ENCODE measurements around the gene ATP1A4.

Gene ATP1A4

DNA sequence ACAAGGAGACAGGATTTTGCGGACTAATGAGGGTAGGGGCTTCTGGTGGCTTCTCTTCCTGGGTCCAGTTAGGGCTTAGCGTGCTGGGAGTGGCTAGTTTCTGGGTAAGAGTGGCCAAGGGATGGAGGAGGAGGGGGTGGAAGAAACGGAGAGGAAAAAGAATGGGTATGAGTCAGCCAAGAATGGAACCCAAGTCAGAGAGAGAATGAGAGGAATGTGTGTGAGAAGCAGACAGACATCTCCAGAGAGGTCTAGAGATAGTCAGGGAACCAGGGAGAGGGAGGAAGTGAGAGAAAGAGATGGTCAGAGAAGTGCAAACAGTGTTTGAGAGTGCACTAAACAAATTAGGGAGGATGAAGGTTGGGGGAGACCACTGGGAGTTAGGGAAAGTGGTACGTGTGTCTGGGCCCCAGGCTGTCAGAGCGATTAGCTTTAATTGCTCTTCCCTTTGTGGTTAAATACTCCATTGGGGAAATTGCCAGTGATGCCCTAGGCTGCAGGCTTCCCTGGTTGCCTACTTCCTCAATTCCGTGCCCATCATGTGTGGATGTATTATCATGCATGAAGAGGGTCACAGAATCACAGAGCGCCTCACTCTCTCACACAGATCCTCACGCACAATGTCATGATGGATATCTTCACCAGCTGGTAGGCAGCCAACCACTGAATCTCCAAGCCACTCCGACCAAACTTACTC lies 55.2 kb downstream of the ATP1A4 start:
- no peak for DNase-seq (ENCODE audit: low read depth)

DNA sequence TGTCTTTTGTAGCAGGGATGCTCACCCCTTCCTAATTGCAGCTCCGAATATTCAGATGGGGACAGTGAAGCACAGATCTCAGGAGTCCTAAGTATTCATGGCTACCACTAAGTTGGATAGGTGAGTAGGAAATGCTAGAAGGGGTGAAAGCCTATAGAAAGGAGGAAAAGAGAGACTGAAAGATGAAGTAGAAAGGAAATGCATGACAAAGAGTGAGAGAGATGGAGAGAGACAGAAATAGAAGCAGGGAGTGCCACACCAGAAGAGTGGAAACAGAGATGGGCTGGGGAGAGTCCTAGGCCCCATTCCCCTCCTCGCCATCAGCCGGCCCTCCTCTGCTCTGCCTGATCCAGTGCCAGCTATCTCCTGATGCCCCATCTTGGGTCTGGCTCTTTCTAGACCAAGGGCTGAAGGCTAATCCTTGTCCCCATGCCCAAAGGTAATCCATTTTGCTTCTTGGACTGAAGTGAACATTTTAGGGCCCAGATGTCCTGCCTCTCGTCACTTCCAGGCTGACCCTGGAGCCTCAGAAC lies 55.8 kb downstream of the ATP1A4 start:
- DNase-seq (ENCODE audit: low read depth): no peak

DNA sequence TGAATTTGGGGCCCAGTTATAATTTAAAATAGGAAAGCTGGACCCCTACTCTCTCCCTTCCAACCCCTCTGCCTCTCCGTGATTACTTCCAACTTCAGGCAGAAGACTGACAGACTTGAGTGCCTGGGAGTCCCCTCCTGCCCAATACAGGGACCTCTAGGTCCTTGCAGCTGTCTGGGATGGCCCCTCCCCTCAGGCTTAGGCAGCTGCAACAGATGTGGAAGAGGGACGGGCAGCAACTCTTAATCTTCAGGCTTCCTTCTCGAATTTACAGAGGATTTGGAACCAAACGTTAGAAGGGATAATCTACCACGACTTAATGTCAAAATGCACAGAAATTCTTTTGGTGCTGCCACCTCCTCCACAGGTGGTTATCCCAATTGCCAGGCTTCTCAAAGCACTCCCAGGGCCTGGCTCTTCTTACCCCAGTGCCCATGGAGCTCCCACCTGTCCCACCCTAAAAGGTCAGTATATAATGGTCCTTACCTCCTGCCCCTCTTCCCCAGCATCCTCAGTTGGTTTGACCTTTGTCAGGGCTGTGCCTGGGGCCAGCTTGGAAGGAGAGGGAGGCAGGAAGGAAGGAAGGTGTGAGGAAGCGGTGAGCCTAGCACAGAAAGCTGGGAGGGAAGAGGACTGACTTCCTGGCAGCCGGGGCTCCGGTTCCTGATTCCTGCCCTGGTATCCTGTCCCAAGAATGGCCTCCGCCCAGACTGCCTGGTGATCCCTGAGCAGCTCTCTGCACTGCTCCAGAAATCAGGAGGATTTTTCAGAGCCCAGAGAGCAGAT lies 56.6 kb downstream of the ATP1A4 start:
- DNase-seq (ENCODE audit: low read depth): no peak

DNA sequence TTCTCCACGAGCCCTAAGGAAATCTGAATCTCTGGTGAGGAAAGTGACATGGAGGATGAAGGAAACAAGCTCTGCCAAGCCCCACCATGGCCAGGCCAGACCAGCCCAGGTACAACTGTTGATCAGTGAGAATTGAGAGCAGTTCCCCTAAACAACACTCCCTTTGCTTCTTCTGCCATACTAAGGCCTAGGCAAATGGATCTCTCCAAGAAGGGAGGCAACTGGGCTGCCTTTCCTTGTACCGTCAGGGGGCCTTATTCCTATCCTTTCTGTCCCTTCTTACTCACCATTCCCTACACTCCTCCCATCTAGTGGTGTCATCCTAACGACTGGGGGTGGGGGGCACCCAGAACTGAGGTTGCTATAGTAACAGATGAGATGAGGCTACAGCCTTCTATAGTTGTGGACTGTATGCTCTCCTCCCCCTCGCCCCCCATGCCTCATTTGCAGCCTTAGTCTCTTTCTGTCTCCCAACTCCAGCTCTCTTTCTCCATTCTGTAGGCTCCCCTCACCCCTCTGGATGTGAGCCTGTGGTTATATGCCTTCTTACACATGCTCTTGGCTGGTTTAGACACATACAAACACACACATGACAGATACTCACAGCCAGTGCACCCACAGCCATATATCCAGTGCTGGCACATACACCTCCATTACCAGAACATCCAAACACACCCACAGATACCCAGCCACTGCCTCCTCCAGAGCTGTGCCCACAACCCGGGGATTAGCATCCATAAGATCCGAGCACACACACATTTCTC lies 57.3 kb downstream of the ATP1A4 start:
- DNase-seq (ENCODE audit: low read depth): no peak

DNA sequence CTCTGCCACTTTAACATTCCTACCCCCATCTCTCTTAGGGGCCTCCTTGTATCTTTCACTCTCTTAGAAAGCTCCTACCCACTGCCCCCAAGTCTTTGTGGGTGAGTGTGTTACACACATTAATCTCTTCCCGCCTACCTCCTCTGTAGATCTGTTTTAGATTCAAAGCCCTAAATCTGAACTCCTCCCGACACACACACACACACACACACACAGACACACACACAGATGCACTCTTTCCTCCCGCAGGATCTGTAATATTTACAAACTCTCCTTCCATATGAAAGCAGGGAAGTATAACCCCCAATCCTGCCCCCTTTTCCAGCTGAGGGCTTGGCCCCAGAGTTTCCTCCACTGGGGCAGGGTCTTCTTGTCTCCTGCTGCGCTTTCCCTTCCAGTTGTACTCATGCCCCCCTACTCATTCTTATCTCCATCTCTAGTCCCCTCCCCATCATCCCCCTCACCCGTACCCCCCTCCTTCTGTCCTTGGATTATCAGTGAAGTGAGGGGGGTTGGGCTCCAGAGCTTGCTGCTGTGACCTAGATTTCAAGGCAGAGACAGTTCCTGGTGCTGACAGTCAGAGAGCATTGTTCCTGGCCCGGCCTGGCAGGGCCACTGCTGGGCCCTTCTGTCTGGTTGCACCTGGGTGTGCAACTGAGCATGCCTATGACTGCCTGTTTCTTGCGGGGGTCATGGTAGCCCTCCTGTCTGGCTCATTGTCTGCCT lies 58.1 kb downstream of the ATP1A4 start:
- no peak for DNase-seq (ENCODE audit: low read depth)

DNA sequence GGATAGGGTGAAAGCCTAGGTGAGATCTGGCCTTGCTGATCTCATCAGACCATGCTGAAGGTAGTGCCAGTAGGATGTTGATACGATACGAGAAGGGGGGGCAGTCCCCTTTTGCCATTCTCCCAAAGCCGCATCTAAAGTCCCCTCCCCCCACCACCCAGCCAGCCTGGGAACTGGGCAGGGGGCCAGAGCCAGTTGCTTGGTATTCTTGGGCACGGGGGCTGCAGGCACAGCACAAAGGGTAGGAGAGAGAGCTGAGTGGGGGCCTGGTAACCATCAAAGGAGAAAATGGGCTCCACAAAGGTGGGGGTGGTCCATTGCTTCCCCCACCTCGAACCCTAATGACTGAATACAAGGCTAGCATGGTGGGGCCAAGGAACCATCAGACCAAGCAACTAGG lies 59.2 kb downstream of the ATP1A4 start:
- no peak for DNase-seq (ENCODE audit: low read depth)

DNA sequence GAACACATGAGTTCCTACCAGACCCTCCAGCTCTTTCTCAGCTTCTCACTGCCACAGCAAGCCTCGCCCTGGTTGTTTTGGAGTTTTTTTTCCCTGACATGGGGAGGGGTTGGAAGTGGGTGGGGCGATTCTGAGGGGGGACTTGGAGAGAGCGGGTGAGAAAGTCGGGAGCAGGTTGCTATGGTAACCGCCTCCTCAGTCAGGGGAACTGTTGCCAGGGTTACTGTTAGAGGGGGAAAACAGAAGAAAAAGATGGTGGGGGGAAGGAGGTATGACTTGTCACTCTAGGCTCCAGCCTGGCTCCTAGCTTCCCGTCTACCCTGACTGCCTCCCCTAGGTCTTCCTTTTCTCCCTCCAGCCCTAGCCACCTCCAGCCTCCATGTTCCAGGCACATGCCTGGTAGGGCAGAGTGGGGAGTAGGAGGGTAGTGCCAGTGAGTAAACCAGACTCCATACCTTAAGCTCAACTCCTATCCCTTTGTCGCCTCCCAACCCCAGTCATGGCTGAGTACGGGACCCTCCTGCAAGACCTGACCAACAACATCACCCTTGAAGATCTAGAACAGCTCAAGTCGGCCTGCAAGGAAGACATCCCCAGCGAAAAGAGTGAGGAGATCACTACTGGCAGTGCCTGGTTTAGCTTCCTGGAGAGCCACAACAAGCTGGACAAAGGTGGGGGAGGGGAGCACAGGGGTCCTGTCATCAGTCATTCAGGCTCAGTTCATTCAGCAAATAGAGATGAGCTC lies 59.8 kb downstream of the ATP1A4 start:
- DNase-seq (ENCODE audit: low read depth): no peak

DNA sequence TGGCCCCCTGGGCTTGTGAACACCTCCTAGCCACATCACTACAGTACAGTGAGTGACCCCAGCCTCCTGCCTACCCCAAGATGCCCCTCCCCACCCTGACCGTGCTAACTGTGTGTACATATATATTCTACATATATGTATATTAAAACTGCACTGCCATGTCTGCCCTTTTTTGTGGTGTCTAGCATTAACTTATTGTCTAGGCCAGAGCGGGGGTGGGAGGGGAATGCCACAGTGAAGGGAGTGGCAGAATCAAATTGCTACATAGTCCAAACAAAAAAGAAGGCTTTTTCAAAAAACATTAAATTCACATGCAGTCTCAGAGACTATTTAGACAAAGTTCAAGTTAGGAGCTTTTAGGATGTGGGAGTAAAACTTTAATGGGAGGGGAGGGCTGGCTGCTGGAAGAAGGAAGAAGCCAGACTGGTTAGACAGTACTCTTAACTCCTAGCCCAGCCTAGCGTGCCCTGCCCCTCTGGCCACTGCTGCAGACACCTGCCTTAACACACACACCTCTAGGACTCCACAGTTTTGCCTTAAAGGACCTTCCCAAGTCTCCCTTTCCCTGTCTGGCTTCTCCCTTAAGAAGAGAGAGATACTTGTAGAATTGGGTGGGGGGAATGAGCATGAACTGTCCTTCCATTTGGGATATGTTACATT lies 63.2 kb downstream of the ATP1A4 start:
- no peak for DNase-seq (ENCODE audit: low read depth)

DNA sequence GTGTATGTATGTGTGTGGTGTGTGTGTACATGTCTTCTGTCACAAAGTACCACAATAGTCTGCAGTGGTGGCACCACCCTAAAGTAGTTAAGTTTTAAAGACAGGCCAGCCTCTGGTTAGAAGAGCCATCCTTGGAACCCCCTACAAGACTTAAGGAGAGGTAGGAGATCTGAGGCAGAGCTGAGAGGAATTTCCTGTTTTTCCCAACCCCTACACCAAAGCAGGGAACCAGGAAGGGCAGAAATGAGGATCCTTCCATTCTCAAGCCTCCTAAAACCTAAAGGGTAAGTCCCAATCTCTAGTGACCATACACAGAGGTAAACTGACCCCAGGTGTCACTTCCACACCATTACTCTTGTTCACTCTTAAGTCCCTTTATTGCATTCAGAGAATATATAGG lies 64.9 kb downstream of the ATP1A4 start:
- no peak for DNase-seq (ENCODE audit: low read depth)

DNA sequence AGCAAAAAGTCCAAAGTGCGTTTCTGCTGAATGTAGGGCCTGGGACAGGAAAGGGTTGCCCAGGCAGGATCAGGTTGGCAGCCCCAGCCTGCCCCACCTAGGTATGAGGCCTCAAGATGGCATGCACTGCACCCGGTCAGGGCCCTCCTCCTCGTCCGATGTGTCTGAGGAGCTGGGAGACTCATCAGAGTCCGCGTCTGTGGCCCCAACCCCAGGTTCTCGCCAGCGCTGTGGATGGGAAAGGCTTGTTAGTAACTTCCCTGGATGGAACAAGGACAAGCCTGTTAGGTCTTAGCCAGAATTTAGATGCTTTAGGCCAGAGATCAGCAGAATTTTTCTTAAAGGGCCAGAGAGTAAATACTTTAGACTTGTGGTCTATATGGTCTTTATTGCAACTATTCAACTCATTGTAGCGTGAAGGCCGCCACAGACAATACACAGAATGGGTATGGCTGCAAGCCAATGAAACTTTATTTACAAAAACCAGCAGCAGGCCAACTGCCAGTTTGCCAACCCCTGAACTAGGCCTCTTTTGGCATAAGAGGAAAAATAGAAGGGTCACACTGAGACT lies 66.2 kb downstream of the ATP1A4 start:
- no peak for DNase-seq (ENCODE audit: low read depth)

DNA sequence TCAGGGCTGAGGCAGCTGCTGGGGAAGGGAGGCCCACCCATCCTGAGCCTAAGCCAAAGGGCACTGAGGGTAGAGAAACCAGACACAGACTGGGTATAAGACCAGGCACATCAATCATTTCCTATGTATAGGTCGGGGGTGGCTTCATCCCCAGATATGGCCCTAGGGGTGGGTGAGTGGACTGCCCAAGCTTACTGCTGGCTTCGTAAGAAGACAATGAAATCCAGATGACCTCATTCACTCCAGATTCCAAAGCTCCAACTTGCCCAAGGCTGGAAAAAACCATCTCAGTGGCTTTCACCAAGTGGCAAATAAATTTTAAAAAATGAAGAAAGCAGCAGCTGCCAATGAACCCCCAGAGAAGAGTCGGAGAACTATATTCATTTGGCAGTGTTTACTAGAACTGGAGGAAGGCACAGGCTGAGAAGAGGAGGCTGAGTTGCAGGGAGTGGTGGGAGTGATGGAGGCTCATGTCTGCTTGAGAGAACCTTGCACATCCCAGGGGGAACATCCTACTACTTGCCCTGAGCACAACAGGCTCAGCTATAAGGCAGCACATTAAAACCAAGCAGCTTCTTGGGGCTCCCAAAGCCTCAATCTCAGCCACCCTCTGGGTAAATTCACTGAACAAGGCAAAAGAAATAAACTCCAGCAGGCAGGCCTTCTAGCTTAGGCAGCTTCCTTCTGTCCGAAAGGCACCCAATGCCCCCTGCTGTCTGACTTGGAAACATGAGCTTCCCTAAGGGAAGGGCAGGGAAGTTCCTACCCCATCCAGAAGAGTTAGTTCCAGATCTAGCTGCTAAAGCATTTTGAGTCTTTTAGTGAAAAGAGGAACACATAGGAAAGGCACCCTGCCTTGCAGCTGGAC lies 67.9 kb downstream of the ATP1A4 start:
- no peak for DNase-seq (ENCODE audit: low read depth)

DNA sequence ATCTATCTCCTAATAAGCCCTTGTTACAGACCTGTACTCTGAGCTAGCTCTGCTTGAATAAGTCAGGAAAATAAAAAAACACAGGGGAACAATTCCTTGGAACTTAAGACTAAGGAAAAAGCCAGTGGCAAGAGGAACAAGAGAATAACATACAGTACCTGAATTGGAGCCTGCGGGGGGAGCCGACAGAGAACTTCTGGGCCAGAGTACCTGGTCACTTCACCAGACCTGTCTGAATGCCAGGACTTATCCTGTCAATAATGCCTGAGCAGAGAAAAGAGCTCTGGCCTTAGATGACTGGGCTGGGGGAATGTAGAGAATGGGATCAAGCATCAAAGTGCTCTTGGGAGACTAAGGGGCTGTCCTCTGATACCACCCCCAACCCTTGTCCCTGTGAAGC lies 68.9 kb downstream of the ATP1A4 start:
- DNase-seq (ENCODE audit: low read depth): no peak

DNA sequence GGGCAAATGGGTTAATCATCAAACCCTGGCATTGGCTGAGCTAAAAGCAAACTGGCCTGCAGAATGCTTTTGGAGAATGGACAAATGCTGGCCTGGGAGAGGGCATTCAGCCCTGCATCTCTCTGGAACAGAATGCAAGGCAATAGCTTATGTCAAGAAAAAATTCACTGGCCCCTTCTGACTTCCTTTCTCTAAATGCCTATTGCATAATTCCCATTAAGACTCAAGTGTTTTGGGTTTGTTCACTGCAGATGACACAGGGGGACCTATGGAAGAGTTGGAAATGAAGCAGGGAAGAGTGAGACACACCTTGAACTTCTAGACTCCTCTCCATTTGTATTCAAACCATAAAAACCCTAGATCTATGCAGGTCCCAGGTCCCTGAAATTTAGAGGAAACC lies 69.7 kb downstream of the ATP1A4 start:
- no peak for DNase-seq (ENCODE audit: low read depth)

DNA sequence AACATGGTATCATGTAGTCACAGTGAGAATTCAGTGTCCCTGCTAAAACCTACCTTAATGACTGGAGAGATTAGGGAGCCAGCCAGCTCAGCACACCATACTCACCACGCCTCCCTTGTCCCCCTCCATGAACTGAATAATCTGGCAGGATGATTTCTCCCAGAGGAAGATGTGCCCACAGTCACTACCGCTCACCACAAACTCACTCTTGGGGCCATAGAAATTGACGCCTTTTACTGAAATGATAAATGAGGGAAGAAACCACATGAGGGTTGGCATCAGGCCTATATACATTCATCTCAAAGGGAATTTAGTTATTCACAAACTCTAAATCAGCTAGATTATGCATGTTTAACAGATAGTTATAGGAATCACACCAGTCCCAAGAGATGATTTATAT lies 71.1 kb downstream of the ATP1A4 start:
- no peak for DNase-seq (ENCODE audit: low read depth)

DNA sequence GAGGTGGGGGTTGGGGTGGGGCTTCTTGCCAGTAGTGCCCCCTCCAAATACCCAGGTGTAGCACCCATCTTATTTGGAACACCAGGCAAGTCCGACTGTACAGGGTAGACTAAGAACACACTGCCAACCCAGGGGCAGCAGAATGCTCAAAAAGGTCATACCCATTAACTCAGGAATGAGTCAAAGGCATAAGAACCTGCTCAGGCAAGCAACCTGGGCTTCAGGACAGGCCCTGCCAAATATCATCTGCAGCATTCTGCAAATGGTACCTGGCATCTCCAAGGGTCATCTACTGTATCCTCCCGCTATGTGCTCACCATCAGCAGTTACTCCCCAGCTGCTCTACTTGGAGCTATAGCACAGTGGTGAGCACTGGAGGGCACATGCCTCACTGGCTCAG lies 73.2 kb downstream of the ATP1A4 start:
- DNase-seq (ENCODE audit: low read depth): no peak

DNA sequence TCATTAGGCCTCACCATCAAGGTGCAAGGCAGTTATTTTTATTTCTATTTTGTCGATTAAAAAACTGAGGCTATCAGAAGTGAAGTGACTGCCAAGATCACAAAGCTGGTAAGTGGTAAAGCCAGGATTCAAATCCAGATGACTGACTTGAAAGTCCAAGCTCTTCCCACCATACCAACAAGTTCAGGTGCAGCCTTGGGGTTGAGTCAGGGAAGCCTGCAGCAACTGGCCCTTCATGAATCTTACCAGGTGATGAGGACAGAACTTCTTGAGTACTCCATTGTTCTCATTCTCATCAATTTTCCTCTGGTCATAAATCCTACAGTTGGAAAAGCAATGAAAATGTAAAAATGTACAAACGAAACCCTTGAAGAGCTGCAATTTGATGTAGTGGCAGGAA lies 73.9 kb downstream of the ATP1A4 start:
- no peak for DNase-seq (ENCODE audit: low read depth)

DNA sequence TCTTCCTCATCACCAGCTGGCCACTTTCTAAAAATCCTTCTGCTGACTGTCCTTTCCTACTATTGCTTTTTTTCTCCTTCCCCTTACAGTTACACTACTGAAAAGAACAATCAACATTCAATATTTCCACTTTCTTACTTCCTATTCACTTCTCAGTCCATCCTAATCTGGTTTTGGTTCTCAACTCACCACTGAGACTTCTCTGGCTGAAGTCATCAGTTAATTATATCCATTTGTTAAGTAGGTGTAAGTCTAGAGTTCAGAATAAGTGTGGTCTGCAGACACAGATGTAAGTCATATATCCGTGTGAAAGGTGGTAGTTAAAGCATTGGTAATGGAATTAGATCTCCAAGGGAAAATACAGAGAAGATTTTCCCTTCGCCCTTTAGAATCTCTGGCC lies 75.2 kb downstream of the ATP1A4 start:
- no peak for DNase-seq (ENCODE audit: low read depth)

DNA sequence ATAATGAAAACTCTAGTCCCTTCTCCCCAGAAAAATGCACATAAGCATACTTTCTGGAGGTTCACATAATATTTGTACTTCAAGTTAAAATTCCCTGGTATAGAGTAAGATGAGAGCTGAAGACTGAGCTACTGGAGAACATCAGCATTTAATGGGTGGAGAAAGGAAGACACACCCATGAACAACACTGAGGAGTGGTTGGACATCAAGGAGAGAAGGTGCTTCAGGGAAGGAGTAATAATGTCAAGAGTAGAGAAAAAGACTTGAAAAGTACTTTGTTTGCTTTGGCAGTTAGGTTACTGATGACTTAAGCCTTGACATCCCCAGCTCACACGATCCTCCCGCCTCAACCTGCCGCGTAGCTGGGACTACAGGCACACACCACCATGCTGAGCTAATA lies 75.6 kb downstream of the ATP1A4 start:
- DNase-seq (ENCODE audit: low read depth): no peak

DNA sequence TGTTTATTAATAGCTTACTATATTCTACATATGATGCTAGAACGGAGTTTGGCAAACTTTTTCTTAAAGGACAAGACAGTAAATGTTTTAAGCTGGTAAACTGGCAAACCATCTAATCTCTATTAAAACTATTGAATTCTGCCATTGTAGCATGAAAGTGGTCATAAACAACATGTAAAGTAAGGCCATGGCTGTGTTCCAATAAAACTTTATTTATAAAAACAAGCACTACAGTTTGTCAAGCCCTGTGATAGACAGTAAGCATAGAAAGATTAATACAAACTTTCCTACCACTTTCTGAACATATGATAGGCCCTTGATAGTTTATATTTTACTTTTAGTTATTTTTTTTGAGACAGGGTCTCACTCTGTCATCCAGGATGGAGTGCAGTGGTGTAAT lies 76.2 kb downstream of the ATP1A4 start:
- no peak for DNase-seq (ENCODE audit: low read depth)

DNA sequence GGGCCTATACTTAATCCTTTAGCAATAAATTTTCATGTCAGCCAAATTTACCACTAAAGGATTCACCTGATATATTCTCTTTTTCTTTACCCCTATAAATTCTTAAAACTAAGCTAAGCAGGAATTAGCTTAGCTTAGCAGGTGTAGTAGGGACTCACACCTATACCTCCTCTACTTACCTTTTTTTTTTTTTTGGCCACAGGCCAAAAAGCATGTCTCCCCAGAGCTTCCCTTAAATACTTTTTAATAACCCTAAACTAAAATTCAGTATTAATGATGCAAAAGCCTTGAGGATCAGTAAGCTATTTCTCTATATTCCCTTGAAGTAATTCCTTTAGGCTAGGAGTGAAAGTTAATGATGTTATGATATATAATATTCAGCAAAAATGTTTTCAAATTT lies 77.0 kb downstream of the ATP1A4 start:
- no peak for DNase-seq (ENCODE audit: low read depth)
